Keratinocyte (primary cell): ENCODE data around the gene CCDC12.

ENCODE experiments used
- CTCF ChIP-seq, 3 experiments: IDR thresholded peaks in 1 of 3; conservative IDR thresholded peaks in 1 of 3; optimal IDR thresholded peaks in 1 of 3; 2 replicates in 2 of 3; 3 replicates in 1 of 3; pipeline versions ENCODE3 to v1.5.1; 2011; ENCODE audit warnings: low read length in 3 of 3, mild to moderate bottlenecking in 3 of 3, moderate library complexity in 2 of 3, control low read depth in 1 of 3, inconsistent platforms in 1 of 3; ENCODE audit not compliant: insufficient read depth in 2 of 3; ENCODE audit errors: extremely low read depth in 1 of 3
- EZH2 ChIP-seq: IDR thresholded peaks from one replicate; pipeline ENCODE4 v1.6.1; 2012; ENCODE audit warnings: inconsistent platforms, mild to moderate bottlenecking, low read length, moderate library complexity

- TF ChIP-seq CTCF (optimal IDR thresholded peaks at IDR 0.05 in 1 of 3, IDR thresholded peaks at IDR 0.05 in 1 of 3, conservative IDR thresholded peaks at IDR 0.05 in 1 of 3; ENCODE audit: extremely low read depth in 1 of 3, insufficient read depth in 2 of 3, low read length in 3 of 3), result no peak
- no peak for TF ChIP-seq EZH2
Measured at GRCh38 chr3:46992231-46992630, 15.7 kb upstream of the CCDC12 start.
